Erythroblast (primary cell): ENCODE data around the gene PIP4K2B.

Experiments
- GATA1 ChIP-seq: IDR thresholded peaks from 2 replicates; pipeline ENCODE4 v1.6.1; 2011; ENCODE audit warnings: low read depth, mild to moderate bottlenecking, control low read depth, low read length, moderate library complexity
- POLR2A ChIP-seq: IDR thresholded peaks from 2 replicates; pipeline ENCODE4 v1.6.1; 2011; ENCODE audit warnings: mild to moderate bottlenecking, low read length

- no peak for TF ChIP-seq POLR2A
- no peak for TF ChIP-seq GATA1
Observed at GRCh38 chr17:38739305-38739704, 60.1 kb downstream of the PIP4K2B start.
